ENCODE results near the gene HABP4.

Gene HABP4

GRCh38 chr9:96436456-96437126 is 13.4 kb upstream of the HABP4 start:
- DNase-seq: no peak

GRCh38 chr9:96437454-96437853 is 12.5 kb upstream of the HABP4 start:
- no peak for DNase-seq

GRCh38 chr9:96440671-96441199 is 9.2 kb upstream of the HABP4 start:
- no peak for DNase-seq

- no peak for DNase-seq
Observed at GRCh38 chr9:96441798-96442445, 8.0 kb upstream of the HABP4 start.

- DNase-seq: no peak
Observed at GRCh38 chr9:96442491-96442890, 7.5 kb upstream of the HABP4 start.

GRCh38 chr9:96447406-96447805 is 2.6 kb upstream of the HABP4 start:
- DNase-seq: no peak

GRCh38 chr9:96448546-96449170 is 1.3 kb upstream of the HABP4 start:
- DNase-seq: no peak

- no peak for DNase-seq
Observed at GRCh38 chr9:96449523-96449844, 485 bp upstream of the HABP4 start.

- DNase-seq: peak; percentile 65
Observed at GRCh38 chr9:96450613-96451528, 902 bp downstream of the HABP4 start.

GRCh38 chr9:96453625-96454024 is 3.7 kb downstream of the HABP4 start:
- DNase-seq: no peak

GRCh38 chr9:96457266-96457665 is 7.3 kb downstream of the HABP4 start:
- no peak for DNase-seq

GRCh38 chr9:96458226-96458625 is 8.3 kb downstream of the HABP4 start:
- DNase-seq: no peak

- no peak for DNase-seq
Observed at GRCh38 chr9:96459268-96460007, 9.5 kb downstream of the HABP4 start.

- no peak for DNase-seq
Observed at GRCh38 chr9:96460470-96460869, 10.5 kb downstream of the HABP4 start.

GRCh38 chr9:96460882-96461281 is 10.9 kb downstream of the HABP4 start:
- DNase-seq: no peak

- DNase-seq: no peak
Observed at GRCh38 chr9:96461336-96461735, 11.4 kb downstream of the HABP4 start.

GRCh38 chr9:96462541-96462940 is 12.6 kb downstream of the HABP4 start:
- no peak for DNase-seq

- DNase-seq: no peak
Observed at GRCh38 chr9:96464426-96464825, 14.5 kb downstream of the HABP4 start.

GRCh38 chr9:96467784-96468183 is 17.8 kb downstream of the HABP4 start:
- DNase-seq: no peak

GRCh38 chr9:96476013-96476412 is 26.0 kb downstream of the HABP4 start:
- DNase-seq: no peak

GRCh38 chr9:96476591-96476990 is 26.6 kb downstream of the HABP4 start:
- no peak for DNase-seq

- no peak for DNase-seq
Observed at GRCh38 chr9:96478829-96479371, 28.9 kb downstream of the HABP4 start.
